GM12874 (cell line): Measurements from ENCODE around the gene PABPN1L.

Experiments used
- CTCF ChIP-seq: IDR thresholded peaks from 2 replicates; pipeline ENCODE4 v1.5.1; 2011; ENCODE audit warnings: low read depth, mild to moderate bottlenecking, control low read depth, low read length, moderate library complexity; ENCODE audit not compliant: insufficient read depth

The PABPN1L gene

DNA sequence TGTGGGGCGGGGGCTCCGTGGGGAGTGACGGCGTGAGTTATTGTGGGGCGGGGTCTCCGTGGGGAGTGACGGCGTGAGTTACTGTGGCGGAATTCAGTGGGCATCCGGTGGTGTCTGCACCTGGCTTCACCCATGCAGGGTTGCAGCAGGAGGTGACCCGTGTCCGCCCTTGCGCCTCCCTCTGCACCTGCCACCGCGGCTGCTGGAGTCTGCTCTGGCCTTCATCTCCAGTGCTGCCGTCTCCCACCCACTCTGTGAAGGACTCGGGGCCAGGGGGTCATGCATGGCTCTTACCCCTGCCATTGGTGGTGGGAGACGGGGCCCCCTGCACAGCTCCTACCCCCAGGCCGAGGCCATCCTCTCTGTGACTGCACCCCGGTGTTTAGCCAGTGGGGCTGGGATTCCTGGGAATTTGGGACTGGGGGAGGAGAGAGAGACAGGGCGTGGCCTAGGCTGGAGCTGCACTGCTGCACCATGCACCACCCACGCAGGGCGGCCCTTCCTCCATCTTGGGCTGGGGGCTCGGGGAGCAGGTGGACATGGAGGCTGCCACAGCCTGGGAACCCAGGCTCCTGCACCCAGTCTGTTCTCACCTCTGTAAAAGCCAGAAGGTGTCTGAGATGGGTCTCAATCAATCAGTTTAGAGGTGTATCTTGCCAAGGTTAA is 1.3 kb upstream of the PABPN1L start:
- TF ChIP-seq CTCF: no peak

DNA sequence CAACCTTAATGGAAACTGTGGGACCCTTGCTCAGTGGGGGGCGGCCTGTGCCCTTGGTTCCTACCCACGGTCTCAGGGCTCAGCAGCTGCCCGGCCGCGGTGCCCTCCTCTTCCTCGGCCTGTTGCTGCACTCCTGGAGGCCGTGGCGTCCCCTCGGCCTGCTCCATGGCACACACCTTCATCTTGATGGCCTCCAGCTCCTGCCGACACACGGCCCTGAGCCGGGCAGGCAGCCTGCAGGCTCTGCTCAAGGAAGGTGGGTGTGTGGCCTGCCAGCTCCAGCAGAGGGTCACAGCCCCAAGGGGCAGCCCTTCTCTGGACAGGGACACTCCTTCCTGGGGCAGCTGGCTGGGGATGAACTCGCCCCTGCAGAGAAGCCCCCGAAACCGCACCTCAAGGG is 718 bp downstream of the PABPN1L start:
- TF ChIP-seq CTCF: no peak

DNA sequence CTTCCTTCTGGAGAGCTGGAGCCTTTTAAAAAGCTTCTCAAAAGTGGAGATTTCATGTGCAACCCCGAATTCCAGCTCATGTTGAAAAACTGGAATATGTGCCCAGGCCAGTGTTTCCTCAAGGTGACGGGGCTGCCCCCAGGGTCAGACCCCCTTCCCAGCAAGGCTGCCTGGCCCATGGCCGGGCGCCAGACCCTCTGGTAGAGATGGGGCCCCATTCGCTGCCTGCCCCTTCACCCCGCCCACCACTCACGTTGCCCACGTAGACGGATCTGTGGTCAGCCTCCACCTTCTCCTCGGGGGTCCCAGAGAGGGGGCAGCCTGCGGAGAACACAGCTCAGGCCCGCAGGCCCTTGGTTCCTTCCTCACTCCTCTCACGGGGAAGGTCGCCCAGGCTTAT is 1.1 kb downstream of the PABPN1L start:
- no peak for TF ChIP-seq CTCF

- TF ChIP-seq CTCF: no peak
Observed at GRCh38 chr16:88864521-88864920, 1.9 kb downstream of the PABPN1L start.

DNA sequence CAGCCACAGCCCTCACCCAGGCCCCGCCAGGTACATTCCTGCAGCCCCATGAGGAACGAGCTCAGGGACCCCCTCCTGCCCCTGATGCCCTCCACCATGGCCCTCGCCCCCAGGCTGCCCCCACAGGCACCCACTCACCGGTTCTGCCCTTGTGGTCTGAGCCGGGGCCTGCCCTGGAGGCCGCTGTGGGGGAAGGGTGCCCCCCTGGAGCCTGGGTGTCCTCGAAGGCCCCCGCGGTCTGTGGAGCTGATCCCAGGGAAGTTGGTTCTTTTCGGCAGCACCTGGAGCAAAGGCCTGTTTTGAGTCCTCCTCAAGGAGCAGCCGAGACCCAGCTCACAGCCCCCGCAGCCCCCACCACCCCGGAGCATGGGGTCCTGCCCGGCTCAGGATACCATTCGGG is 2.4 kb downstream of the PABPN1L start:
- TF ChIP-seq CTCF: no peak

GRCh38 chr16:88863426-88863825 is 3.0 kb downstream of the PABPN1L start:
- no peak for TF ChIP-seq CTCF

- no peak for TF ChIP-seq CTCF
Observed at GRCh38 chr16:88862968-88863367, 3.5 kb downstream of the PABPN1L start.

DNA sequence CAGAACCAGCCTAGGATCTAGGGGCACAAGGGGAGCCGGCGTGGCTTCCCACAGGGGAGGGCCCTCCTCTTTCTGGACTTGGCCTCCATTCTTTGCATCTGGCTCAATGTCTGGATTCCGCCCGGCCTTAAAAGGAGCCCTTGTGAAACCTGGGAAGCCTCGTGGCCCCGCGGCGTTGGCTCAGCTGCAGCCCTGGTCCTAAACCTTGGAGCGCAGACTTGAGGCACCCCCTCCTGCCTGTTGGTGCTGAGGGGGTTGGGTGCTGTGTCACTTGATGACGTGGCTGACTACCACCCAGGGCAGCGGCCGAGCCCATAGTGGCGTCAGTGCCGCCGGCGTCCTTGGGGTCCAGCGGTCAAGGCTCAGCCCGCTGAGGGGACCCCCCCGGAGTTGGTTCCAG is 5.1 kb downstream of the PABPN1L start:
- no peak for TF ChIP-seq CTCF
